Measurements from ENCODE around the gene SPAG16.
A peak's percentile ranks its signal among the peaks of the same experiment; 100 is the strongest.
"Not testable (repeated sequence)": the region's sequence is repeated elsewhere in the genome, so short reads cannot be mapped to it uniquely, and the experiment has no call there.

Gene SPAG16

GRCh38 chr2:213691351-213691750, 407.1 kb downstream of the SPAG16 start:
- no peak for DNase-seq (ENCODE audit: low read depth in 2 of 2)

GRCh38 chr2:213696442-213696841, 412.2 kb downstream of the SPAG16 start:
- DNase-seq (ENCODE audit: low read depth in 2 of 2) = no peak

- DNase-seq (ENCODE audit: low read depth in 2 of 2) = not testable (repeated sequence)
Observed at GRCh38 chr2:213701365-213701764, 417.1 kb downstream of the SPAG16 start.

- DNase-seq (ENCODE audit: low read depth in 2 of 2) = no peak
Observed at GRCh38 chr2:213703406-213704098, 419.3 kb downstream of the SPAG16 start.

GRCh38 chr2:213710164-213710563, 425.9 kb downstream of the SPAG16 start:
- DNase-seq (ENCODE audit: low read depth in 2 of 2) = no peak

GRCh38 chr2:213718411-213718810, 434.1 kb downstream of the SPAG16 start:
- DNase-seq (ENCODE audit: low read depth in 2 of 2) = not testable (repeated sequence)

GRCh38 chr2:213722565-213722964, 438.3 kb downstream of the SPAG16 start:
- DNase-seq (ENCODE audit: low read depth in 2 of 2) = no peak

- no peak for DNase-seq (ENCODE audit: low read depth in 2 of 2)
Observed at GRCh38 chr2:213723041-213723560, 438.8 kb downstream of the SPAG16 start.

GRCh38 chr2:213723707-213724106, 439.4 kb downstream of the SPAG16 start:
- no peak for DNase-seq (ENCODE audit: low read depth in 2 of 2)

- DNase-seq (ENCODE audit: low read depth in 2 of 2) = no peak
Observed at GRCh38 chr2:213726101-213726500, 441.8 kb downstream of the SPAG16 start.

- no peak for DNase-seq (ENCODE audit: low read depth in 2 of 2)
Observed at GRCh38 chr2:213733893-213734292, 449.6 kb downstream of the SPAG16 start.

GRCh38 chr2:213740453-213740852, 456.2 kb downstream of the SPAG16 start:
- DNase-seq (ENCODE audit: low read depth in 2 of 2) = no peak

- DNase-seq (ENCODE audit: low read depth in 2 of 2) = no peak
Observed at GRCh38 chr2:213751446-213751845, 467.2 kb downstream of the SPAG16 start.

- no peak for DNase-seq (ENCODE audit: low read depth in 2 of 2)
Observed at GRCh38 chr2:213752575-213752974, 468.3 kb downstream of the SPAG16 start.

- DNase-seq (ENCODE audit: low read depth in 2 of 2) = no peak
Observed at GRCh38 chr2:213757525-213757924, 473.3 kb downstream of the SPAG16 start.

- no peak for DNase-seq (ENCODE audit: low read depth in 2 of 2)
Observed at GRCh38 chr2:213763354-213763753, 479.1 kb downstream of the SPAG16 start.

- DNase-seq (ENCODE audit: low read depth in 2 of 2) = no peak
Observed at GRCh38 chr2:213763963-213764362, 479.7 kb downstream of the SPAG16 start.

- no peak for DNase-seq (ENCODE audit: low read depth in 2 of 2)
Observed at GRCh38 chr2:213764849-213765248, 480.6 kb downstream of the SPAG16 start.

GRCh38 chr2:213766062-213766461, 481.8 kb downstream of the SPAG16 start:
- no peak for DNase-seq (ENCODE audit: low read depth in 2 of 2)

- DNase-seq (ENCODE audit: low read depth in 2 of 2) = peak in 1 of 2 experiments; percentile 0
Observed at GRCh38 chr2:213766465-213766901, 482.2 kb downstream of the SPAG16 start.

GRCh38 chr2:213787869-213788268, 503.6 kb downstream of the SPAG16 start:
- DNase-seq (ENCODE audit: low read depth in 2 of 2) = no peak

GRCh38 chr2:213789940-213790339, 505.7 kb downstream of the SPAG16 start:
- DNase-seq (ENCODE audit: low read depth in 2 of 2) = no peak

GRCh38 chr2:213792045-213792444, 507.8 kb downstream of the SPAG16 start:
- DNase-seq (ENCODE audit: low read depth in 2 of 2) = no peak

All from fibroblast of skin of left quadriceps (primary cell).